ENCODE results near the gene GRIA4.
"Not testable (repeated sequence)": the region's sequence is repeated elsewhere in the genome, so short reads cannot be mapped to it uniquely, and the experiment has no call there.

The GRIA4 gene

GRCh38 chr11:105968021-105968697, 358.3 kb downstream of the GRIA4 start:
- H3K27me3 ChIP-seq (ENCODE audit: insufficient read depth, low read length): no peaks in the 10 kb centered on the region
- H3K27ac ChIP-seq (ENCODE audit: low read depth, low read length): no peak overlapping the region
- peaks cover 8% of the 10 kb centered on the region; the same call in 1 of the 2 replicates for H3K4me1 ChIP-seq (ENCODE audit: insufficient read depth, low read length)
- no peak overlapping the region for H3K9ac ChIP-seq (ENCODE audit: low read depth, low read length)
- H3K36me3 ChIP-seq (ENCODE audit: insufficient read depth, low read length): no peaks in the 10 kb centered on the region
- 91% methylated on average over 3 of the region's 3 CpGs for WGBS
- no peaks in the 10 kb centered on the region for H3K9me3 ChIP-seq (ENCODE audit: insufficient read depth, low read depth, low read length)
- no peak overlapping the region for H3K4me3 ChIP-seq (ENCODE audit: low read length)

GRCh38 chr11:105969756-105970155, 359.9 kb downstream of the GRIA4 start:
- Histone ChIP-seq H3K4me1 (ENCODE audit: insufficient read depth, low read length) (peaks cover 8% of the 10 kb centered on the region; the same call in 1 of the 2 replicates), H3K27ac (ENCODE audit: low read depth, low read length) (no peak overlapping the region), H3K9ac (ENCODE audit: low read depth, low read length) (no peak overlapping the region), H3K4me3 (ENCODE audit: low read length) (no peak overlapping the region), H3K27me3 (ENCODE audit: insufficient read depth, low read length) (no peaks in the 10 kb centered on the region), H3K36me3 (ENCODE audit: insufficient read depth, low read length) (no peaks in the 10 kb centered on the region), H3K9me3 (ENCODE audit: insufficient read depth, low read depth, low read length) (no peaks in the 10 kb centered on the region)
- WGBS: 91% methylated on average over 1 of the region's 1 CpG

- no peak overlapping the region for H3K9ac ChIP-seq (ENCODE audit: low read depth, low read length)
- WGBS: no CpG with 5 or more reads among the region's 1 CpG
- H3K4me1 ChIP-seq (ENCODE audit: insufficient read depth, low read length): no peaks in the 10 kb centered on the region
- no peak overlapping the region for H3K4me3 ChIP-seq (ENCODE audit: low read length)
- H3K36me3 ChIP-seq (ENCODE audit: insufficient read depth, low read length): no peaks in the 10 kb centered on the region
- H3K27ac ChIP-seq (ENCODE audit: low read depth, low read length): no peak overlapping the region
- H3K27me3 ChIP-seq (ENCODE audit: insufficient read depth, low read length): no peaks in the 10 kb centered on the region
- no peaks in the 10 kb centered on the region for H3K9me3 ChIP-seq (ENCODE audit: insufficient read depth, low read depth, low read length)
Measured at GRCh38 chr11:105975128-105975527, 365.3 kb downstream of the GRIA4 start.

GRCh38 chr11:105979997-105980703, 370.3 kb downstream of the GRIA4 start:
- Histone ChIP-seq H3K4me1 (ENCODE audit: insufficient read depth, low read length) (no peaks in the 10 kb centered on the region), H3K36me3 (ENCODE audit: insufficient read depth, low read length) (no peaks in the 10 kb centered on the region), H3K4me3 (ENCODE audit: low read length) (no peak overlapping the region), H3K9me3 (ENCODE audit: insufficient read depth, low read depth, low read length) (no peaks in the 10 kb centered on the region), H3K9ac (ENCODE audit: low read depth, low read length) (no peak overlapping the region), H3K27me3 (ENCODE audit: insufficient read depth, low read length) (no peaks in the 10 kb centered on the region), H3K27ac (ENCODE audit: low read depth, low read length) (no peak overlapping the region)
- WGBS: 97% methylated on average over 7 of the region's 10 CpGs

- WGBS: 96% methylated on average over 2 of the region's 2 CpGs
- Histone ChIP-seq H3K9me3 (ENCODE audit: insufficient read depth, low read depth, low read length) (no peaks in the 10 kb centered on the region), H3K27ac (ENCODE audit: low read depth, low read length) (no peak overlapping the region), H3K9ac (ENCODE audit: low read depth, low read length) (no peak overlapping the region), H3K4me1 (ENCODE audit: insufficient read depth, low read length) (peaks cover 12% of the 10 kb centered on the region), H3K36me3 (ENCODE audit: insufficient read depth, low read length) (no peaks in the 10 kb centered on the region), H3K4me3 (ENCODE audit: low read length) (no peak overlapping the region), H3K27me3 (ENCODE audit: insufficient read depth, low read length) (no peaks in the 10 kb centered on the region)
Measured at GRCh38 chr11:105986554-105986953, 376.7 kb downstream of the GRIA4 start.

GRCh38 chr11:105988197-105988596, 378.3 kb downstream of the GRIA4 start:
- no peaks in the 10 kb centered on the region for H3K36me3 ChIP-seq (ENCODE audit: insufficient read depth, low read length)
- H3K4me3 ChIP-seq (ENCODE audit: low read length): no peak overlapping the region
- no peak overlapping the region for H3K27ac ChIP-seq (ENCODE audit: low read depth, low read length)
- H3K9ac ChIP-seq (ENCODE audit: low read depth, low read length): no peak overlapping the region
- H3K27me3 ChIP-seq (ENCODE audit: insufficient read depth, low read length): no peaks in the 10 kb centered on the region
- WGBS: 97% methylated on average over 3 of the region's 3 CpGs
- H3K9me3 ChIP-seq (ENCODE audit: insufficient read depth, low read depth, low read length): no peaks in the 10 kb centered on the region
- H3K4me1 ChIP-seq (ENCODE audit: insufficient read depth, low read length): peaks cover 12% of the 10 kb centered on the region

GRCh38 chr11:105989124-105989523, 379.3 kb downstream of the GRIA4 start:
- no CpG with 5 or more reads among the region's 2 CpGs for WGBS
- Histone ChIP-seq H3K27ac (ENCODE audit: low read depth, low read length) (no peak overlapping the region), H3K27me3 (ENCODE audit: insufficient read depth, low read length) (no peaks in the 10 kb centered on the region), H3K36me3 (ENCODE audit: insufficient read depth, low read length) (no peaks in the 10 kb centered on the region), H3K4me3 (ENCODE audit: low read length) (no peak overlapping the region), H3K9ac (ENCODE audit: low read depth, low read length) (no peak overlapping the region), H3K9me3 (ENCODE audit: insufficient read depth, low read depth, low read length) (no peaks in the 10 kb centered on the region), H3K4me1 (ENCODE audit: insufficient read depth, low read length) (peaks cover 12% of the 10 kb centered on the region)

- no peaks in the 10 kb centered on the region for H3K9me3 ChIP-seq (ENCODE audit: insufficient read depth, low read depth, low read length)
- no peak overlapping the region for H3K27ac ChIP-seq (ENCODE audit: low read depth, low read length)
- WGBS: 94% methylated on average over 4 of the region's 4 CpGs
Measured at GRCh38 chr11:105991888-105992287, 382.0 kb downstream of the GRIA4 start.

GRCh38 chr11:106001304-106002012, 391.6 kb downstream of the GRIA4 start:
- Histone ChIP-seq H3K9ac (ENCODE audit: low read depth, low read length) (no peak overlapping the region), H3K4me3 (ENCODE audit: low read length) (no peak overlapping the region), H3K27me3 (ENCODE audit: insufficient read depth, low read length) (no peaks in the 10 kb centered on the region), H3K9me3 (ENCODE audit: insufficient read depth, low read depth, low read length) (peaks cover 20% of the 10 kb centered on the region), H3K36me3 (ENCODE audit: insufficient read depth, low read length) (peaks cover 28% of the 10 kb centered on the region), H3K27ac (ENCODE audit: low read depth, low read length) (no peak overlapping the region), H3K4me1 (ENCODE audit: insufficient read depth, low read length) (no peaks in the 10 kb centered on the region)
- 92% methylated on average over 4 of the region's 4 CpGs for WGBS

More at GRCh38 chr11:105991888-105992287, 382.0 kb downstream of the GRIA4 start:
- Histone ChIP-seq H3K4me1 (ENCODE audit: insufficient read depth, low read length) (peaks cover 12% of the 10 kb centered on the region), H3K36me3 (ENCODE audit: insufficient read depth, low read length) (peaks cover 13% of the 10 kb centered on the region), H3K9ac (ENCODE audit: low read depth, low read length) (no peak overlapping the region), H3K27me3 (ENCODE audit: insufficient read depth, low read length) (no peaks in the 10 kb centered on the region), H3K4me3 (ENCODE audit: low read length) (no peak overlapping the region)

- not testable (repeated sequence) for H3K4me1 ChIP-seq (ENCODE audit: insufficient read depth, low read length); H3K27ac ChIP-seq (ENCODE audit: low read depth, low read length); H3K4me3 ChIP-seq (ENCODE audit: low read length); H3K27me3 ChIP-seq (ENCODE audit: insufficient read depth, low read length); H3K9ac ChIP-seq (ENCODE audit: low read depth, low read length)
- 89% methylated on average over 4 of the region's 4 CpGs for WGBS
- peaks cover 43% of the 10 kb centered on the region for H3K36me3 ChIP-seq (ENCODE audit: insufficient read depth, low read length)
- H3K9me3 ChIP-seq (ENCODE audit: insufficient read depth, low read depth, low read length): peaks cover 21% of the 10 kb centered on the region
Measured at GRCh38 chr11:106003094-106003493, 393.2 kb downstream of the GRIA4 start.

- no peak overlapping the region for H3K27ac ChIP-seq (ENCODE audit: low read depth, low read length)
- H3K4me3 ChIP-seq (ENCODE audit: low read length): no peak overlapping the region
- H3K9me3 ChIP-seq (ENCODE audit: insufficient read depth, low read depth, low read length): 0 out of 2 replicates have a peak, but pooled peaks cover under 1% of the 10 kb centered on the region
- H3K4me1 ChIP-seq (ENCODE audit: insufficient read depth, low read length): peaks cover 17% of the 10 kb centered on the region
- WGBS: 89% methylated on average over 1 of the region's 2 CpGs
- H3K9ac ChIP-seq (ENCODE audit: low read depth, low read length): no peak overlapping the region
- H3K27me3 ChIP-seq (ENCODE audit: insufficient read depth, low read length): no peaks in the 10 kb centered on the region
- H3K36me3 ChIP-seq (ENCODE audit: insufficient read depth, low read length): peaks cover 47% of the 10 kb centered on the region
Measured at GRCh38 chr11:106011481-106011880, 401.6 kb downstream of the GRIA4 start.

Measured in HUES64 (cell line).